H1 (cell line): ENCODE results near the gene GEN1. TPM values are rescaled to one million over a fixed set of nuclear protein-coding genes. Genes with fewer than 3 reads are reported as not detected.

Experiments
- CTCF ChIA-PET: fragments of 300-600 bp; sonication (Branson Sonifier 250); formaldehyde crosslinking; loops from one replicate; lab custom pipeline; 2021; ENCODE audit not compliant: partially characterized antibody; lab: Charles Lee
- POLR2A ChIA-PET: fragments of 300-600 bp; sonication (Branson Sonifier 250); formaldehyde crosslinking; loops from one replicate; lab custom pipeline; 2021; ENCODE audit warnings: inconsistent platforms; ENCODE audit not compliant: partially characterized antibody; lab: Charles Lee
- DNase-seq, 2 experiments: peaks; one replicate each; pipeline versions ENCODE4 v3.0.0 to v3.0.0-alpha.2; 2010 to 2022; ENCODE audit warnings: low spot score in 2 of 2, low read depth in 1 of 2, mixed read lengths in 1 of 2
- FAIRE-seq: peaks from 2 replicates; lab custom pipeline; 2011; peaks lifted over from hg19 to GRCh38; lab: Jason Lieb, UNC
- H2AFZ ChIP-seq: 2 replicates; pipeline ENCODE4 v1.8.1; 2012; ENCODE audit warnings: low read length, inconsistent platforms
- H2AK5ac ChIP-seq: 2 replicates; pipeline ENCODE4 v1.6.1; 2013; ENCODE audit warnings: low read depth, low read length
- H2BK120ac ChIP-seq: replicated peaks from 2 replicates; pipeline ENCODE3; 2013; ENCODE audit warnings: low read depth, low read length, inconsistent platforms
- H2BK12ac ChIP-seq: 2 replicates; pipeline ENCODE4 v1.6.1; 2013; ENCODE audit warnings: low read depth, low read length
- H2BK15ac ChIP-seq: 2 replicates; pipeline ENCODE4 v1.6.1; 2013; ENCODE audit warnings: low read length
- H2BK20ac ChIP-seq: 2 replicates; pipeline ENCODE4 v1.6.1; 2013; ENCODE audit warnings: low read length
- H2BK5ac ChIP-seq: 2 replicates; pipeline ENCODE4 v1.6.1; 2013; ENCODE audit warnings: low read depth, low read length
- H3K14ac ChIP-seq: 2 replicates; pipeline ENCODE4 v1.6.1; 2013; ENCODE audit warnings: inconsistent platforms; ENCODE audit not compliant: insufficient read length
- H3K18ac ChIP-seq: 2 replicates; pipeline ENCODE4 v1.6.1; 2013; ENCODE audit warnings: low read length; ENCODE audit errors: extremely low read depth
- H3K23ac ChIP-seq: 2 replicates; pipeline ENCODE4 v1.6.1; 2013; ENCODE audit warnings: inconsistent platforms; ENCODE audit not compliant: insufficient read length
- H3K23me2 ChIP-seq: 2 replicates; pipeline ENCODE4 v1.6.1; 2013; ENCODE audit warnings: low read depth, low read length
- H3K27ac ChIP-seq: 2 replicates; pipeline ENCODE4 v1.6.1; 2011; ENCODE audit warnings: low read depth, low read length, inconsistent platforms
- H3K27me3 ChIP-seq, 4 experiments: replicated peaks in 1 of 4; 1 replicate in 1 of 4; 2 replicates in 3 of 4; pipeline versions ENCODE4 v1.6.1 to v1.8.1; 2011 to 2013; ENCODE audit warnings: low read length in 3 of 4, mild to moderate bottlenecking in 3 of 4, inconsistent platforms in 2 of 4, mixed read lengths in 2 of 4, moderate library complexity in 1 of 4; ENCODE audit not compliant: control insufficient read depth in 3 of 4, insufficient read depth in 3 of 4; ENCODE audit errors: extremely low read depth in 1 of 4
- H3K36me3 ChIP-seq, 4 experiments: 2 replicates each; pipeline versions ENCODE4 v1.6.1 to v1.8.1; 2011 to 2013; ENCODE audit warnings: mild to moderate bottlenecking in 4 of 4, low read length in 3 of 4, moderate library complexity in 2 of 4, control low read depth in 1 of 4, inconsistent platforms in 1 of 4; ENCODE audit not compliant: insufficient read depth in 4 of 4, control insufficient read depth in 2 of 4
- H3K4ac ChIP-seq: replicated peaks from 2 replicates; pipeline ENCODE3; 2013; ENCODE audit warnings: low read length, low read depth, mixed read lengths, inconsistent platforms; ENCODE audit not compliant: insufficient read length
- H3K4me1 ChIP-seq, 4 experiments: replicated peaks in 1 of 4; 1 replicate in 1 of 4; 2 replicates in 3 of 4; pipeline versions ENCODE4 v1.6.1 to v1.8.1; 2011 to 2013; ENCODE audit warnings: low read length in 3 of 4, inconsistent platforms in 2 of 4, mixed read lengths in 1 of 4; ENCODE audit not compliant: insufficient read depth in 4 of 4, control insufficient read depth in 3 of 4
- H3K4me2 ChIP-seq, 2 experiments: 2 replicates each; pipeline versions ENCODE4 v1.6.1 to v1.8.1; 2011 to 2013; ENCODE audit warnings: low read depth in 2 of 2, low read length in 2 of 2, control low read depth in 1 of 2, inconsistent platforms in 1 of 2, mild to moderate bottlenecking in 1 of 2; ENCODE audit not compliant: insufficient read depth in 1 of 2
- H3K4me3 ChIP-seq, 4 experiments: fragments of 200-600, 300-600 bp in 1 of 4; sonication (generic), shearing (Covaris generic), sonication (Bioruptor Twin) in 1 of 4; 2 replicates each; pipeline versions ENCODE4 v1.5.1 to v1.8.1; 2011 to 2016; ENCODE audit warnings: low read length in 4 of 4, low read depth in 3 of 4, control low read depth in 2 of 4, inconsistent platforms in 2 of 4, mild to moderate bottlenecking in 2 of 4, mixed read lengths in 1 of 4, moderate library complexity in 1 of 4; ENCODE audit not compliant: insufficient read depth in 2 of 4; ENCODE audit errors: extremely low read depth in 1 of 4
- H3K56ac ChIP-seq: replicated peaks from 2 replicates; pipeline ENCODE3; 2013; ENCODE audit warnings: low read depth, mild to moderate bottlenecking, mixed read lengths, low read length, inconsistent platforms; ENCODE audit not compliant: insufficient read length
- H3K79me1 ChIP-seq: 2 replicates; pipeline ENCODE4 v1.6.1; 2013; ENCODE audit warnings: low read depth, low read length, control low read depth
- H3K79me2 ChIP-seq, 2 experiments: 2 replicates each; pipeline versions ENCODE4 v1.6.1 to v1.8.1; 2012 to 2013; ENCODE audit warnings: low read length in 2 of 2, mild to moderate bottlenecking in 2 of 2, inconsistent platforms in 1 of 2; ENCODE audit not compliant: insufficient read depth in 2 of 2, control insufficient read depth in 1 of 2
- H3K9ac ChIP-seq, 4 experiments: replicated peaks in 1 of 4; 1 replicate in 1 of 4; 2 replicates in 3 of 4; pipeline versions ENCODE4 v1.6.1 to v1.8.1; 2011 to 2013; ENCODE audit warnings: low read depth in 3 of 4, low read length in 3 of 4, control low read depth in 2 of 4, mild to moderate bottlenecking in 2 of 4, moderate library complexity in 2 of 4, inconsistent platforms in 1 of 4; ENCODE audit errors: extremely low read depth in 1 of 4
- H3K9me3 ChIP-seq, 2 experiments: 2 replicates each; pipeline versions ENCODE4 v1.6.1 to v1.8.1; 2012 to 2013; ENCODE audit warnings: mild to moderate bottlenecking in 2 of 2, moderate library complexity in 2 of 2, control low read depth in 1 of 2, inconsistent platforms in 1 of 2, low read depth in 1 of 2, low read length in 1 of 2, mixed read lengths in 1 of 2; ENCODE audit not compliant: insufficient read depth in 2 of 2
- H4K20me1 ChIP-seq, 2 experiments: replicated peaks in 1 of 2; 2 replicates each; pipeline versions ENCODE3 to v1.8.1; 2011 to 2013; ENCODE audit warnings: inconsistent platforms in 2 of 2, low read length in 2 of 2, mild to moderate bottlenecking in 1 of 2; ENCODE audit not compliant: insufficient read depth in 2 of 2, control insufficient read depth in 1 of 2
- H4K5ac ChIP-seq: 2 replicates; pipeline ENCODE4 v1.6.1; 2013; ENCODE audit warnings: low read length, low read depth, mixed read lengths, inconsistent platforms; ENCODE audit not compliant: insufficient read length
- H4K8ac ChIP-seq: 2 replicates; pipeline ENCODE4 v1.8.0; 2013; ENCODE audit warnings: mild to moderate bottlenecking, moderate library complexity, low read length, inconsistent platforms; ENCODE audit not compliant: insufficient read depth; ENCODE audit errors: extremely low read depth
- H4K91ac ChIP-seq: replicated peaks from 2 replicates; pipeline ENCODE3; 2013; ENCODE audit warnings: low read length, mixed read lengths, inconsistent platforms; ENCODE audit not compliant: insufficient read length
- ASH2L ChIP-seq: fragments of 200-600, 300-600 bp; sonication (generic); IDR thresholded peaks from one replicate; pipeline ENCODE4 v1.7.1; 2017; ENCODE audit warnings: low read length
- CHD1 ChIP-seq: IDR thresholded peaks from 2 replicates; pipeline ENCODE4 v1.6.1; 2012; ENCODE audit warnings: low read depth, low read length, improper control_type of control experiment
- CTBP2 ChIP-seq: IDR thresholded peaks from 2 replicates; pipeline ENCODE4 v1.7.0; 2011; ENCODE audit warnings: borderline replicate concordance, mild to moderate bottlenecking, moderate library complexity, mixed read lengths, low read length; ENCODE audit not compliant: insufficient read depth, insufficient read length
- SP2 ChIP-seq: IDR thresholded peaks from 2 replicates; pipeline ENCODE4 v1.6.1; 2012; ENCODE audit warnings: mild to moderate bottlenecking, low read length, inconsistent platforms
- TEAD4 ChIP-seq: IDR thresholded peaks from 2 replicates; pipeline ENCODE4 v1.6.1; 2012; ENCODE audit warnings: low read depth, low read length, inconsistent platforms, mixed read lengths
- WGBS, 2 experiments: shearing (Covaris generic) in 1 of 2; methylation state at CpG; one replicate each; pipeline versions ENCODE4 v1.1.6 to v1.1.7; 2013 to 2015; ENCODE audit warnings: low lambda C conversion rate in 2 of 2, mixed read lengths in 2 of 2, inconsistent platforms in 1 of 2, low coverage in 1 of 2, missing lambda C conversion rate in 1 of 2; ENCODE audit not compliant: insufficient replicate concordance in 2 of 2, insufficient coverage in 1 of 2, insufficient read length in 1 of 2; ENCODE audit errors: extremely low coverage in 1 of 2, missing lambda C conversion rate in 1 of 2; 5-methylcytosine and 5-hydroxymethylcytosine counted together
- polyA plus RNA-seq, 7 experiments: library from polyadenylated mRNA; depleted of rRNA in 3 of 7; stranded (reverse) in 5 of 7; unstranded in 2 of 7; fragments of >200 nt in 5 of 7; fragments of 200-250 nt in 2 of 7; gene quantifications; 1 replicate in 5 of 7; 2 replicates in 1 of 7; 4 replicates in 1 of 7; pipeline versions ENCODE4 v1.2.1 to v1.2.3, GENCODE V29; 2011 to 2013; ENCODE audit warnings: missing spikeins in 2 of 7, mixed read lengths in 2 of 7
- total RNA-seq: library from RNA; stranded (reverse); fragmentation: NEBNext Ultra II Directional; extraction: Animal tissue kit (Norgen Biotek cat#: 25700); gene quantifications from 2 replicates; pipeline ENCODE4 v1.2.1, GENCODE V29; 2021

GEN1 gene
- total and polyA plus RNA-seq, 2 of the 8 experiments (the other 6 are each of a cell fraction or from before 2014, with no cell fraction given): 6.9 to 19.2 TPM

DNA sequence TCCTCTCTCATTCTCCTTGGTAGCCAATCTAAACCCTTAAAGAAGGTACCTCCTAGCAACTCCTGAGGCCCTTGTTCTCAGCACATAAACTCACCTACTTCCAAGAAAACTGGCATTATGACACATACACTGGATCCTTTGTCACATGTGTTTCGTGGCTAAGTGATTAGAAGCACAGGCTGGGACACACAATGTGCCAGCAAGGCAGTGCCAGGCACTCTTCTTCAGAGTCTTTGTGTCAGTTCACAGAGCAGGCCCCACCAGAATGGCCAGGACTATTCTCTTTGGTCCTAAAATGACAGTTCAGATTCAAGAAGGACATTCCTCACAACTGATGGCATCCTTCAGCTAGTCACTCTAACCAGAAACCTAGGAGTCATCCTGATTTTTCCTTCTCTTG lies 40.6 kb upstream of the GEN1 start:
- H2AK5ac ChIP-seq: no peak overlapping the region
- POLR2A ChIA-PET: no interaction called here
- H3K4me2 ChIP-seq: no peak overlapping the region
- H2BK15ac ChIP-seq: no peak overlapping the region
- H3K36me3 ChIP-seq: peaks cover 19 to 90% (median 44%) of the 10 kb centered on the region in 4 experiments
- H3K9me3 ChIP-seq: no peaks in the 10 kb centered on the region
- H2BK5ac ChIP-seq: no peak overlapping the region
- H3K4me1 ChIP-seq: no peaks in the 10 kb centered on the region
- H3K18ac ChIP-seq: no peak overlapping the region
- H4K8ac ChIP-seq: no peak overlapping the region
- H3K4ac ChIP-seq: no peak overlapping the region
- no peak overlapping the region for H3K14ac ChIP-seq
- no peak overlapping the region for H4K91ac ChIP-seq
- H3K23ac ChIP-seq: no peak overlapping the region
- peaks cover 1% of the 10 kb centered on the region in 2 experiments for H4K20me1 ChIP-seq
- CTCF ChIA-PET: no interaction called here
- FAIRE-seq (no peak), DNase-seq (no peak)
- no peak overlapping the region for H2AFZ ChIP-seq
- no peak overlapping the region for H3K4me3 ChIP-seq
- WGBS, 2 experiments: 92% methylated on average over 1 of the region's 1 CpG; no CpG with 5 or more reads in 1 of the 2 experiments
- H3K9ac ChIP-seq: no peak overlapping the region
- no peak overlapping the region for H2BK20ac ChIP-seq
- no peaks in the 10 kb centered on the region for H3K79me2 ChIP-seq
- H3K23me2 ChIP-seq: no peaks in the 10 kb centered on the region
- H2BK120ac ChIP-seq: no peak overlapping the region
- no peak overlapping the region for H2BK12ac ChIP-seq
- no peak overlapping the region for H3K56ac ChIP-seq
- H3K79me1 ChIP-seq: no peaks in the 10 kb centered on the region
- no peak overlapping the region for H3K27ac ChIP-seq
- no peaks in the 10 kb centered on the region for H3K27me3 ChIP-seq
- H4K5ac ChIP-seq: no peak overlapping the region
- TF ChIP-seq SP2 (no peak), ASH2L (no peak), CTBP2 (no peak), CHD1 (no peak), TEAD4 (no peak)
